Transverse colon (tissue), 3 donors: ENCODE data around the gene DPYSL5.

Source experiments
- EP300 ChIP-seq: sonication (generic); formaldehyde crosslinking; IDR thresholded peaks from one replicate; pipeline ENCODE4 v1.6.1; 2017; ENCODE audit warnings: antibody characterized with exemption, low read depth
- POLR2A ChIP-seq: fragments of 450-650 bp; IDR thresholded peaks from one replicate; pipeline ENCODE4 v1.6.1; 2016; ENCODE audit warnings: antibody characterized with exemption, mild to moderate bottlenecking, moderate library complexity
- TF ChIP-seq, protein P1 (sequence below), 5 experiments: fragments of 200-600 bp in 3 of 5; fragments of 450-650 bp in 2 of 5; sonication (generic) in 3 of 5; IDR thresholded peaks; 1 replicate in 2 of 5; 2 replicates in 3 of 5; pipeline ENCODE4 v1.5.1; 2016 to 2017; ENCODE audit warnings: antibody characterized with exemption in 5 of 5, inconsistent platforms in 3 of 5, mild to moderate bottlenecking in 2 of 5, moderate library complexity in 1 of 5

GRCh38 chr2:26889796-26890195 lies 41.9 kb downstream of the DPYSL5 start:
- TF ChIP-seq, protein P1, sequence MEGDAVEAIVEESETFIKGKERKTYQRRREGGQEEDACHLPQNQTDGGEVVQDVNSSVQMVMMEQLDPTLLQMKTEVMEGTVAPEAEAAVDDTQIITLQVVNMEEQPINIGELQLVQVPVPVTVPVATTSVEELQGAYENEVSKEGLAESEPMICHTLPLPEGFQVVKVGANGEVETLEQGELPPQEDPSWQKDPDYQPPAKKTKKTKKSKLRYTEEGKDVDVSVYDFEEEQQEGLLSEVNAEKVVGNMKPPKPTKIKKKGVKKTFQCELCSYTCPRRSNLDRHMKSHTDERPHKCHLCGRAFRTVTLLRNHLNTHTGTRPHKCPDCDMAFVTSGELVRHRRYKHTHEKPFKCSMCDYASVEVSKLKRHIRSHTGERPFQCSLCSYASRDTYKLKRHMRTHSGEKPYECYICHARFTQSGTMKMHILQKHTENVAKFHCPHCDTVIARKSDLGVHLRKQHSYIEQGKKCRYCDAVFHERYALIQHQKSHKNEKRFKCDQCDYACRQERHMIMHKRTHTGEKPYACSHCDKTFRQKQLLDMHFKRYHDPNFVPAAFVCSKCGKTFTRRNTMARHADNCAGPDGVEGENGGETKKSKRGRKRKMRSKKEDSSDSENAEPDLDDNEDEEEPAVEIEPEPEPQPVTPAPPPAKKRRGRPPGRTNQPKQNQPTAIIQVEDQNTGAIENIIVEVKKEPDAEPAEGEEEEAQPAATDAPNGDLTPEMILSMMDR (IDR thresholded peaks at IDR 0.05): no peak
- TF ChIP-seq POLR2A: no peak
- no peak for TF ChIP-seq EP300
